D721Med (cell line): Measurements from ENCODE around the gene TUBG1.
"Not testable (repeated sequence)": the region's sequence is repeated elsewhere in the genome, so short reads cannot be mapped to it uniquely, and the experiment has no call there.

Source experiments
- DNase-seq: peaks from one replicate; pipeline ENCODE4 v3.0.0; 2011; ENCODE audit warnings: low spot score; ENCODE audit not compliant: insufficient read length
- FAIRE-seq: peaks from 2 replicates; lab custom pipeline; 2011; peaks lifted over from hg19 to GRCh38; lab: Jason Lieb, UNC
- TF ChIP-seq, protein P1 (sequence below): IDR thresholded peaks from 2 replicates; pipeline ENCODE4 v1.5.1; 2012; ENCODE audit warnings: mild to moderate bottlenecking, control low read depth; ENCODE audit not compliant: insufficient read depth; ENCODE audit errors: missing control alignments

Gene TUBG1

GRCh38 chr17:42613699-42614295 is 4.3 kb downstream of the TUBG1 start:
- no peak for DNase-seq
- TF ChIP-seq, protein P1, sequence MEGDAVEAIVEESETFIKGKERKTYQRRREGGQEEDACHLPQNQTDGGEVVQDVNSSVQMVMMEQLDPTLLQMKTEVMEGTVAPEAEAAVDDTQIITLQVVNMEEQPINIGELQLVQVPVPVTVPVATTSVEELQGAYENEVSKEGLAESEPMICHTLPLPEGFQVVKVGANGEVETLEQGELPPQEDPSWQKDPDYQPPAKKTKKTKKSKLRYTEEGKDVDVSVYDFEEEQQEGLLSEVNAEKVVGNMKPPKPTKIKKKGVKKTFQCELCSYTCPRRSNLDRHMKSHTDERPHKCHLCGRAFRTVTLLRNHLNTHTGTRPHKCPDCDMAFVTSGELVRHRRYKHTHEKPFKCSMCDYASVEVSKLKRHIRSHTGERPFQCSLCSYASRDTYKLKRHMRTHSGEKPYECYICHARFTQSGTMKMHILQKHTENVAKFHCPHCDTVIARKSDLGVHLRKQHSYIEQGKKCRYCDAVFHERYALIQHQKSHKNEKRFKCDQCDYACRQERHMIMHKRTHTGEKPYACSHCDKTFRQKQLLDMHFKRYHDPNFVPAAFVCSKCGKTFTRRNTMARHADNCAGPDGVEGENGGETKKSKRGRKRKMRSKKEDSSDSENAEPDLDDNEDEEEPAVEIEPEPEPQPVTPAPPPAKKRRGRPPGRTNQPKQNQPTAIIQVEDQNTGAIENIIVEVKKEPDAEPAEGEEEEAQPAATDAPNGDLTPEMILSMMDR = no peak
- no peak for FAIRE-seq

DNA sequence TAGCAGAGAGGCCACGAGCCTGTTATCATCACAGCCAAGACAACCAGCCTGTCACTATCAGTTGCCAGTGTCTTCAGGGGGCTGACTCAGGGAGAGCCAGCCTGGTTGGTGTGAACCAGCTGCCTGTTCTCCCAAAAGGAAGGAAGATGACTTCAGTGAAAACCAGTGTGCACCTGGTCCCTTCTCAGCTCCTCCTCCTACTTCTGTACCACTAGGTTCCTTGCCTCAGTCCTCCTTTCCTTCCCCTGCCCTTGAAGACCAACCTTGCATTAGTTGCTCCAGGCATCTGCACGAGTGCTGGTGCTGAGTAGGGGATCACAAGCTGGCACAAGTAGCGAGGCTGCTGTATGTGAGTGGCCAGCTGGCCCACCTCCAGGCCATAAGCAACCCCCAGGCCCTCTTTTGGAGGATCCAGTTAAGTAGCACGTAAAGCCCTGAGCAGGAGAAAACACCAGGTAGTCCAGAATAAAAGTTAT is 8.5 kb downstream of the TUBG1 start:
- FAIRE-seq (no peak), DNase-seq (no peak)
- TF ChIP-seq, protein P1 = no peak

DNA sequence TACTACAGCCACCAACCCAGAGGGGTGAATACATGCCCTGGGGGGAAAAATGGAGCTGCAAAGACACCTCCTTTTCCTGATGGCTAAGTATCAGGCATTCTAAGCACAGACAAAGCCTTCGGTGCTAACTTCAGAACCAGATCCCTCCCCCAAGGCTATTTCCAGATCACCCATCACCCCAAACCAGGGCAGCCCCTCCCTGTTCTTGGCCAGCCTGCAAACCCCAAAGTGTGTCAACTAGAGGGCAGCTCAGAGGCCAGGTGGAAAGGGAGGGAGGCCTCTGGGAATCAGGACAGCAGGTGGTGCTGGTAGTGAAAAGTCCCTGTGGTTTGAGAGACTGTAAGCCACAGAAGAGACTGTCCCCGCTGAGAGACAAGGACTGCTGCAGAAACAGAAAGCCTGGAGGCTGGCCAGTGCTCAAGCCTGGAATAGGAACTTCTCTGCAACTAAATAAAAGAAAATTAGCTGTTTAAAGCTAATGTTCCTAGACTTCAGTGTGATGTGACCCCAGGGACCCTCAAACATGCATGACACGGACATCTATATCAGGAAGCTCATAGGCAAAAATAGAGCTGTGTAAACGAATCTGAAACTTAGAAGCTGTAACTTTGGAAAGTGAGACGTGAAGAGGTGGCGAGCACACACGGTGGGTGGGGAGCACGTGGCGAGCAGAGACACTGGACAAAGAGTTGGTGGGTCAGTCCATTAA is 9.1 kb downstream of the TUBG1 start:
- DNase-seq = no peak
- TF ChIP-seq, protein P1 = peak; percentile 23
- no peak for FAIRE-seq

GRCh38 chr17:42621987-42622386 is 12.5 kb downstream of the TUBG1 start:
- not testable (repeated sequence) for FAIRE-seq, DNase-seq

- no peak for FAIRE-seq
- no peak for DNase-seq
- TF ChIP-seq, protein P1 = no peak
Measured at GRCh38 chr17:42623271-42623670, 13.8 kb downstream of the TUBG1 start.

DNA sequence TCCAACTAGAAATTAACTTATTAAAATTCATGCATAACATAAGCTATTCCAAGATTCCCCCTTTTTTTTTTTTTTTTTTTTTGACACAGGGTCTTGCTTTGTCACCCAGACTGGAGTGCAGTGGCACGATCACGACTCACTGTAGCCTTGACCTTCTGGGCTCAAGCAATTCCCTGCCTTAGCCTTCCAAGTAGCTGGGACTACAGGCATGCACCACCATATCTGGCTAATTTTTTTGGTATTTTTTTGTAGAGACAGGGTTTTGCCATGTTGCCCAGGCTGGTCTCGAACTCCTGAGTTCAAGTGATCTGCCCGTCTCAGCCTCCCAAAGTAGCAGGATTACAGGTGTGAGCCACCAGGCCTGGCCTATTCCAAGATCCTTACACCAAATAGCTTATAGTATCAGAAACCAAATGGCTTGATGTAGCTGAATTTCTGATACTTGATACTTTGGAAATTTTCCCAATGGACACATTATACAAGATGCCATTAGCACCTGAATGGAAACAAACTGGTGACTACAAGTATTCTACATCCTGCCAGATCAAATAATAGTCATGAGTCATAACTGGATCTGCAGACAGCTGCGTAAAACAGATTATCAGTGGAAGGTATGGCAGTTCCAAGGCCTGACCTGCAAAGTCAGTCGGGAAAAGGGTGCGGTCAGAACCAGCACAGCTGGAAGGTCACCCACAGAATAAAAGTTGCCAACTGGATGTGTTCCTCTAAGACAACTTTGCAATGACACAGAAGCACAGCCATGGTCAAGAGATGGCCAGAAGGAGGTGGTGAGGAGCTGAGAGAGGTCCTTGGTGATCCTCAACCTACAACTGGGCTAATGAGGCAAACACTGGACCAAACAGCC is 14.5 kb downstream of the TUBG1 start:
- no peak for FAIRE-seq
- no peak for DNase-seq

GRCh38 chr17:42627032-42627764 is 17.7 kb downstream of the TUBG1 start:
- not testable (repeated sequence) for FAIRE-seq, DNase-seq

More for the DNA sequence above, 14.5 kb downstream of the TUBG1 start:
- TF ChIP-seq, protein P1 = no peak
